GM21737 (cell line): ENCODE measurements around the gene RASSF3.

Experiments
- ATAC-seq: cut with Tn5 transposase; IDR thresholded peaks from one replicate; pipeline ENCODE4 v1.9.1; 2021; ENCODE audit warnings: mild to moderate bottlenecking, moderate library complexity; ENCODE audit not compliant: unreplicated experiment

RASSF3 gene

GRCh38 chr12:64718649-64719048, 108.4 kb downstream of the RASSF3 start:
- ATAC-seq = no peak

- no peak for ATAC-seq
Observed at GRCh38 chr12:64720884-64721283, 110.6 kb downstream of the RASSF3 start.

GRCh38 chr12:64722835-64723234, 112.5 kb downstream of the RASSF3 start:
- no peak for ATAC-seq

- no peak for ATAC-seq
Observed at GRCh38 chr12:64723630-64724029, 113.3 kb downstream of the RASSF3 start.

GRCh38 chr12:64724201-64724745, 114.0 kb downstream of the RASSF3 start:
- no peak for ATAC-seq

GRCh38 chr12:64729909-64730587, 119.8 kb downstream of the RASSF3 start:
- ATAC-seq = no peak

- no peak for ATAC-seq
Observed at GRCh38 chr12:64730588-64730969, 120.3 kb downstream of the RASSF3 start.

- ATAC-seq = no peak
Observed at GRCh38 chr12:64731683-64732082, 121.4 kb downstream of the RASSF3 start.

GRCh38 chr12:64733857-64734256, 123.6 kb downstream of the RASSF3 start:
- no peak for ATAC-seq

GRCh38 chr12:64735442-64735841, 125.1 kb downstream of the RASSF3 start:
- ATAC-seq = no peak

- ATAC-seq = no peak
Observed at GRCh38 chr12:64736771-64737170, 126.5 kb downstream of the RASSF3 start.

- ATAC-seq = no peak
Observed at GRCh38 chr12:64737539-64737938, 127.2 kb downstream of the RASSF3 start.

GRCh38 chr12:64739778-64740177, 129.5 kb downstream of the RASSF3 start:
- ATAC-seq = no peak

GRCh38 chr12:64740646-64741045, 130.4 kb downstream of the RASSF3 start:
- ATAC-seq = no peak

GRCh38 chr12:64742416-64742815, 132.1 kb downstream of the RASSF3 start:
- no peak for ATAC-seq

- no peak for ATAC-seq
Observed at GRCh38 chr12:64743206-64743605, 132.9 kb downstream of the RASSF3 start.

- no peak for ATAC-seq
Observed at GRCh38 chr12:64744422-64745258, 134.3 kb downstream of the RASSF3 start.

GRCh38 chr12:64745259-64745807, 135.0 kb downstream of the RASSF3 start:
- no peak for ATAC-seq

- ATAC-seq = no peak
Observed at GRCh38 chr12:64745980-64746379, 135.7 kb downstream of the RASSF3 start.

- ATAC-seq = no peak
Observed at GRCh38 chr12:64746663-64747062, 136.4 kb downstream of the RASSF3 start.
